Measurements from ENCODE around the gene ASIC5.

Gene ASIC5

DNA sequence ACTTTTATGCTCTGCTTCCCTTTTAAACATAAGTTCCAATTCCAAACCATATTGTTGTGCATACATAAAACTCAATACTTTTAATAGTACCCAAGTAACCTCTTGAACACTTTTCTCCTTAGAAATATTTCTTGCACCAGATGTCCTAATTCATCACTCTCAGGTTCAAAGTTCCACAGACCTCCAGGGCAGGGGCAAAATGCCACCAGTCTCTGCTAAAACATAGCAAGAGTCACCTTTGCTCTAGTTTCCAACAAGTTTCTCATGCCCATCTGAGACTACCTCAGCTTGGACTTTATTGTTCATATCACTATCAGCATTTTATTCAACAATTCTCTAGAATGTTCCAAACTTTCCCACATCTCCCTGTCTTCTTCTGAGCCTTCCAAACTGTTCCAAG lies 13.7 kb upstream of the ASIC5 start:
- DNase-seq = no peak

DNA sequence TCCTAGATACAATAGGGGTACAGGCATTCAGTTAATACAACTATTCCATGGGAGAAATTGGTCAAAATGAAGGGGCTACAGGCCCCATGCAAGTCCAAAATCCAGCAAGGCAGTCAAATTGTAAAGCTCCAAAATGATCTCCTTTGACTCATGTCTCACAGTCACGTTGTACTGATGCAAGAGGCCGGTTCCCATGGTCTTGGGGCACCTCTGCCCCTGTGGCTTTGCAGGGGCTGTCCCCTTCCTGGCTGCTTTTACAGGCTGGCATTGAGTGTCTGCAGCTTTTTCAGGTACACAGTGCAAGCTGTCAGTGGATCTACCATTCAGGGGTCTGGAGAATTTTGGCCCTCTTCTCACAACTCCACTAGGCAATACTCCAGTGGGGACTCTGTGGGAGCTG lies 12.5 kb upstream of the ASIC5 start:
- no peak for DNase-seq

- DNase-seq = no peak
These were observed 11.9 kb upstream of the ASIC5 start for GRCh38 chr4:155877971-155878370.

DNA sequence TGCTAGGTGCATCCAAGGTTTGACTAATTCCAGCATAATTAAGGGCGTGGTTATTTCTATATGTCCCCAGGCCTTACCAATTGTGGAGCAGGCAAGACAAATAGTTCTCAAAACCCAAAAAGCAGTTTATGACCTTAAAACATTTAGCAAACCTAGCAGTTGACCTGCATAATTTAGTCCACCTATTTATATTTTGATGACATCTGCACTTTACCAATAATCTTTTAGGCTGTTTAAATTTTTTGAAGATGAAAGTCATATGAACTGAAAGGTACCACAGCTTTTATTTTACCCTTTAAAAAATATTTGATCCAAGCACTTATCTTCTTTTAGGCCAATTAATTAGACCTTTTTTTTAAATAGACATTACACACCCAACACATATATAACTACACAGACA lies 9.8 kb upstream of the ASIC5 start:
- no peak for DNase-seq

DNA sequence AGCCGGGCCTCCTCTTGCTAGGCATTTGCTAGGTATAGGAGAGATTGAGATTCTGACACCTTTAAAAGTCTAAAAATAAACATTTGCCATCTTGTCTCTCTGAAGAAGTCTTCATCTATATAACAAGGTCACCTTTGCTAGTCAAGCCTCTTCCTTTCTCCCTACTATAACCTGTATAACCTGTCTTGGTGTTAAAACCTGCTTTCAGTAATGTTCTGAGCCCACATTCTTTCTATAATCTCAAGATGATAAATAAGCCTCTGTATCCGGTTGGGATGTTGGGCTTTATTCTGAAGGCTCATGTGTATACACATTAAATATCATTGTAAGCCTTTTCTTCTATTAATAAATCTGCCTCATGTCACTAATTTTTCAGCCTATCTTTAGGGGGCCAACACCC lies 10.2 kb downstream of the ASIC5 start:
- no peak for DNase-seq

DNA sequence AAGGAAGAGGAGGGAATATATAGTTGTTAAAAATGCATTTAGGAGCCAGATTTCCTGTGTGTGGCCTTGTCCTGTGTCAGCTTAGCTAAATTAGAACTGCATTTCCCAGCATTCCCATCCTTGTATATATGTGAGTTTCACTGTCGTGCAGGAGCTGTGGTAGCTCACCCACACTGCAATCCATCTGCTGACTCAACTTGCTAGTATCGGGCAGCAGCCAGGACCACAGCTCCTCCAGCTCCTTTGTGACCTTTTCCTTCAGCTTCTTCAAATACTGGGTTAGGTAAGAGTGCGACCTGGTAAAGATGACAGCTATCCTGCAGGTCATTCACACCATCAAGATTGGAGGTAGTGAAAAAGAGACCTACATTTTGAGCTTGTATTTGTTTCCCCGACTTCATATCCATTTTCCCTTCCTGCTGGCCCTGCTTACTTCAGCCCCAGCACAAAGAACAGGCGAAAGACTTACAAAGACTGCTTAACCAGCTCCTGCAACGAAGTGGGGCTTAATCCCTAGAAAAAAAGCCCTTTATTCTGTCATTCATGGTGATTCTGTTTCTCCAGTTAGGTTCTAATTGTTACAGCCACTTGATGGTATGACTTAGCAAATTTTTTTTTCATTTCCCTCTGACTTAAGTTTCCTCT lies 11.4 kb downstream of the ASIC5 start:
- no peak for DNase-seq

- DNase-seq = no peak
These were observed 12.9 kb downstream of the ASIC5 start for GRCh38 chr4:155853189-155853588.

DNA sequence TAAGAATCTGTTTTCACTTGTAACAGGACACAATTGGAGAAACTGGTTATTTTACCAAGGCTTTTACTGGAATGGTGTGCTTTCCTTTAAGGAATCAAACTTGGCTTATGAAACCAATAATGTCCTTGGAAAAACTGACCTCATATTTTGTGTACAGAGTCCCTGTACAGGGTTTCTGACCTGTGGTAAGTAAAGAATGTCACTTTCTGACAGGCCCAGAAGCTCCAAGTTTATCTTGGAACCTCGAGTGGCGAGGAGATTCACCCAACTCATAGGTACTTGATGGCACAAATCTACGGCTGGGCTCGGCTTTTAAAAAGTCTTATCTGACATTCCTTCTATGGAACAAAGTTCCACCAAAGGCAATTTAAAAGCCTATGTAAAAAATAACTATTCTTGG lies 17.0 kb downstream of the ASIC5 start:
- DNase-seq = no peak

GRCh38 chr4:155846929-155847328 lies 19.1 kb downstream of the ASIC5 start:
- DNase-seq = no peak

DNA sequence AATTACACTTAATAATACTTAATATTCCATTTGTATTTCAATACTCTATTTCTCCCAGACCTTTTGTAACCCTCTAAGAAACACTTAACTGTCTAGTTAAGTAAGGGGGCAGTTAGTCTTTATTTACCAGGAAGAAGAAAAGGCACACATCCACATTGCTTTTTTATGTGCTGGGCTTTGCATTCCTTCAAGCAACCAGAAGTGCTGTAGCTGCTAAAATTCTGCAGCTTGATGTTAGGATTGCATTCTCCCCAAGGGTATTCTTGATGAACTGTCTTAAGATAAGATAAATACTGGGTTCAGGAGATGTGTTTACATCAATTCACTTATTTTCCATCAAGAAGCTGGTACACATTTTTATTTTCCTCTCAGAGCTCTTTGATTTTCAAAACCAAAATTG lies 24.0 kb downstream of the ASIC5 start:
- no peak for DNase-seq

DNA sequence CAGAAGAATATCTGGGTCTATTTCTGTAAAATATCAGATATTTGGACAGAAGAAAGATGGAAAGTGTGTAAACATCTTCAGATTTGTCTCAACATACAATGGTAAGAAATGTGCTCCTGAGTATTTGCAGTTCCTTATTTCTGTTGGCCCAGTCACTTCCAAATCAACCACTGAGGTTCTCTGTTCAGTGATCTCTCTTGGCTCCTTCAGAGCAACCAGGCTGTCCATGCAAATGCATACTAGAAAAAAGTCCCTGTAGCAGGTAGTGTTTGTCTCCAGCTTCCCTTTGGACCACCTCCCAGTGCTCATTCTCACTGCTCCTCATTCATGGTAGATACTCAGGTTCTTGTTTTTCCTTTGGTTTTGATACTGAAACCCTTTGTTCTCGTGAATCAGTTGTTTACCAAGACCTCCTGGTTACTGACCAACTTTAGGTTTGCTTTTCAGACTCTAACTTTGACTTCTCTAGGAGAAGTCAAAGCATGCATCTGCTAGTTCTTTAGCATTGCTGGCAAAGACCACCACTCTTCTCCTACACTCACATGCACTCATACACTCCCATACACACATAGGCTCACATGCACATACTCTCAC lies 28.8 kb downstream of the ASIC5 start:
- no peak for DNase-seq

DNA sequence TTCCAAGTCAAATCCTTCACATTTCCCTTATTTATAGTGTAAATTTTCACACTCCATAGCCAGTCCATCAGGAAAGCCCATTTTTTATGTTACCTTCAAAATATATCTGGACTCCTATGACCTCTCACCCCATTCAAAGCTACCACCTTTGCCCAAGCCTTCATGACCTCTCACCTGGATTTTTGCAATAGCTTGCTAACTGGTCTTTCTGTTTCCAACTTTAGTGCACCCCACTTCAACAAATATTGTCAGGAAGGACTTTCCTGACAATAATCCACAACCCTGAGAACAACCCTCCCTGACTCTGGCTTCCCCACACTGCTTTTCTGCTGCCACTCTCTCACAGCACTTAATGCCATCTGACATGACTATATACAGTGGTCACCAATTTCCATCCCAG lies 33.4 kb downstream of the ASIC5 start:
- no peak for DNase-seq

DNA sequence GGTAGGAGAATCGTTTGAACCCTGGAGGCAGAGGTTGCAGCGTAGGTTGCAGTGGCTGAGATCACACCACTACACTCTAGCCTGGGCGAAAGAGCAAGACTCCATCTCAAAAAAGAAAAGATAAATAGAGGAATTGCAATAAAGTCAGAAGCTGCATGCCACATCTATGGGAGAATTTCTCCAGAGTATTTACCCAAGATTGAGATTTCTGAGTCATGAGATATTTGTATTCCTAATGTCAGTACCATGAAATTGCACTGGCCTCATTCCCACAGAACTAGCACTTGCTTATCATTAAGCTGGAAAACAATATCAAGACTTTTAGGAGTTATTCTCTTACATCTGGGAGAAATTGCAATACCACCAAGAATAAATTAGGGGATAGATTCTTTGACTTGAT lies 37.4 kb downstream of the ASIC5 start:
- DNase-seq = no peak

- no peak for DNase-seq
These were observed 43.5 kb downstream of the ASIC5 start for GRCh38 chr4:155822572-155822971.

DNA sequence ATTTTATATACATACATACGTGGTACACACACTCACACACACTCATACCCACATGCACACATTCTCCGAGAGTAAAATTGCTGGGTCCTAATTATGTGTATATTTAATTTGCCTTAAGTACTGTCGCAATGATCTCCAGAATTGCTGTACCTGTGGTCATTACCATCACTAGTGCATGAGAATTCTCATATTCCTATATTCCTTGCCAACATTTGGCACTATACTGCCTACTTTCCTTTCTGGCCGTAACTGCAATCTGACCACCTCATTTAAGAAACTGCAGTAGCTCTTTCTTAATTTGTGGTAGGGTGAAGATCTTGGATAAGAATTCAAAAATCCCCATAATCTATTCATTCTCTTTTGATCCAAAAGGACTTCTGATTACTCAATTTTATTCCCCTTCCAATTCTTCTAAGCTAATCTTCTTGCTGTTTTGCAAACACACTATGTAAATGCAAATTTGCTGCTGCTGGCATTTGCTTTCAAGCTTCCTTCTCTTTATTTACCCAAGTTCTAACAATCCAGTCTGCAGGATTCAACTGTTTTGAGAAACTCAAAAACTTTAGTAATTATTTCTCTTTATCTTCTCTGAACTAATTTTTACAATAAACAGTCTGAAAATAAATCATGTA lies 45.1 kb downstream of the ASIC5 start:
- DNase-seq = no peak

- no peak for DNase-seq
These were observed 47.0 kb downstream of the ASIC5 start for GRCh38 chr4:155819066-155819465.

- no peak for DNase-seq
These were observed 47.4 kb downstream of the ASIC5 start for GRCh38 chr4:155818639-155819038.

- DNase-seq = no peak
These were observed 55.0 kb downstream of the ASIC5 start for GRCh38 chr4:155811083-155811482.

DNA sequence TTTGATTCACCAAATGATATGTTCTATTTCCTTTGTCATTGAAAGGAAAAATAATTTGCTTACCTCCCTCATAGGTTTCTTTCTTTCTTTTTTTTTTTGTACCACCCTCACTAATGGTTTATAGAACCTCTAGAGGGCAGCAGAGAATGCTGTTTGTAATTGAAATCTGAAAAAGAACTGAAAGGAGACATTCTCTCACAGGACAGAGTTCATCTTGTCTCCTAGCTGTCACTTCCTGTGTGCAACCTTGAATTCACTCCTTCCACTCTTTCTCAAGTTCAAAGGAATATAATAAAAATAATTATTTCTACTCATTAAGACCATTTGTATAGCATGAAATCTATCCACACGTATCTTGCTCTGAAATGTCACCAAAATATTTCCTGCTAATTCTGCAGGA lies 56.2 kb downstream of the ASIC5 start:
- DNase-seq = peak; percentile 2 to 57

DNA sequence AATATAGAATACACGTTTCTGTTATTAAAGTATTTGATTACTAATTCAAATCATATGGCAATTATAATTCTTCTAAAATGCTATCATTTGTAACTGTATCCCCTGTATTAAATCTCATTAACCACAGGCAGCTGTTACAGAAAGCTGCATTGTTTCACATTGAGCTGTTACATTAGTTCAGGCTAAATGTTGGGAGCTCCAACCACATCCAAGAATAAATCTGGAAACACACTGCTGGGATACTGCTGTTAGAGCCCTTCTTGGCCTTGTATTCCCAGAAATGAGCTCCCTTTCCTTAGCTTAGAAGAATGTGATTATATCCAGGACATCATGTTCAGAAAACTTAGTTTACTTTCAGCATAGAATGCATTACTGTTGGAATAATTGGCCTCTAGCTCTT lies 59.1 kb downstream of the ASIC5 start:
- DNase-seq = no peak

GRCh38 chr4:155805016-155805415 lies 61.1 kb downstream of the ASIC5 start:
- no peak for DNase-seq

DNA sequence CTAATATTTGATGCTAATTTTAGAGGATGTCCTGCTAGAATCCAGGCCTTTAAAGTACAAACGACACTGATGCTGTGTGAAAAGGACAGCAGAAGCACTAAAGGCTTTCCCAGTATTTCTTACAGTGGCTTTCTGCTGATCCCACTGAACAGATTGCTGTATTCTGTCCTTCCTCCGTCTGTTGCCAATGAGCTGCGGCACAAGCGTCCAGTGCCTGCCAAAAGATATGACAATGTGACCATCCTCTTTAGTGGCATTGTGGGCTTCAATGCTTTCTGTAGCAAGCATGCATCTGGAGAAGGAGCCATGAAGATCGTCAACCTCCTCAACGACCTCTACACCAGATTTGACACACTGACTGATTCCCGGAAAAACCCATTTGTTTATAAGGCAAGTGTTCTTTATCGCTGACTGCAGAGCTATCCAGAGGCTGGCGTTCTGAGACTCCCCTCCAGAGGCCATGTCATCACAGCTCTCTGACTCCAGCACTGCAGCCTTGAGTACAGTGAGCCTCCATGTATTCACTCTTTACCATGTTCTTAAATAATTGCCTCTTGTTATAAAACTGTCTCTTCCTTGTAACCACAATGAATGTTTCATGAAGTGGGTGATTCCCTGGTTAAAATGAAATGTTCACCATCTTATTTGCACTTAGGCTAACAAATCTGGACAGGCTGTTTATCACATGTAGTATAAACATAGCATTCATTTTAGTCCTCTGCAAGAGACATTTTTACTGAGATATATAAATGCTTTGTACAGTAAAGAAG lies 63.7 kb downstream of the ASIC5 start:
- no peak for DNase-seq

- no peak for DNase-seq
These were observed 65.3 kb downstream of the ASIC5 start for GRCh38 chr4:155800685-155801343.

DNA sequence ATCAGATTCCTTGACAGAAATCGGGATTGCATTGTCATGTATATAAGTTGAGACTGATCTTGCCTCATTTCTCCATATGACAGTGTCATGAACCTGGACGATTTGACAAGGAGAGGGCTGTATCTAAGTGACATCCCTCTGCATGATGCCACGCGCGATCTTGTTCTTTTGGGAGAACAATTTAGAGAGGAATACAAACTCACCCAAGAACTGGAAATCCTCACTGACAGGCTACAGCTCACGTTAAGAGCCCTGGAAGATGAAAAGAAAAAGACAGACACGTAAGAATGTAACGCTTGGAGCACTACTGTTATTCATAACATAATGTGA lies 66.3 kb downstream of the ASIC5 start:
- no peak for DNase-seq

Data from CD4-positive, alpha-beta T cell treated with Interferon alpha-2 for 1 hour (primary cell).